H1 (cell line): Measurements from ENCODE around the gene DCLRE1B. TPM values are rescaled to one million over a fixed set of nuclear protein-coding genes. Genes with fewer than 3 reads are reported as not detected.

ENCODE experiments used
- CTCF ChIA-PET: fragments of 300-600 bp; sonication (Branson Sonifier 250); formaldehyde crosslinking; loops from one replicate; lab custom pipeline; 2021; ENCODE audit not compliant: partially characterized antibody; lab: Charles Lee
- POLR2A ChIA-PET: fragments of 300-600 bp; sonication (Branson Sonifier 250); formaldehyde crosslinking; loops from one replicate; lab custom pipeline; 2021; ENCODE audit warnings: inconsistent platforms; ENCODE audit not compliant: partially characterized antibody; lab: Charles Lee
- DNase-seq, 2 experiments: peaks; one replicate each; pipeline versions ENCODE4 v3.0.0 to v3.0.0-alpha.2; 2010 to 2022; ENCODE audit warnings: low spot score in 2 of 2, low read depth in 1 of 2, mixed read lengths in 1 of 2
- FAIRE-seq: peaks from 2 replicates; lab custom pipeline; 2011; peaks lifted over from hg19 to GRCh38; lab: Jason Lieb, UNC
- H2AFZ ChIP-seq: 2 replicates; pipeline ENCODE4 v1.8.1; 2012; ENCODE audit warnings: low read length, inconsistent platforms
- H2AK5ac ChIP-seq: 2 replicates; pipeline ENCODE4 v1.6.1; 2013; ENCODE audit warnings: low read depth, low read length
- H2BK120ac ChIP-seq: replicated peaks from 2 replicates; pipeline ENCODE3; 2013; ENCODE audit warnings: low read depth, low read length, inconsistent platforms
- H2BK12ac ChIP-seq: 2 replicates; pipeline ENCODE4 v1.6.1; 2013; ENCODE audit warnings: low read depth, low read length
- H2BK15ac ChIP-seq: 2 replicates; pipeline ENCODE4 v1.6.1; 2013; ENCODE audit warnings: low read length
- H2BK20ac ChIP-seq: 2 replicates; pipeline ENCODE4 v1.6.1; 2013; ENCODE audit warnings: low read length
- H2BK5ac ChIP-seq: 2 replicates; pipeline ENCODE4 v1.6.1; 2013; ENCODE audit warnings: low read depth, low read length
- H3K14ac ChIP-seq: 2 replicates; pipeline ENCODE4 v1.6.1; 2013; ENCODE audit warnings: inconsistent platforms; ENCODE audit not compliant: insufficient read length
- H3K18ac ChIP-seq: 2 replicates; pipeline ENCODE4 v1.6.1; 2013; ENCODE audit warnings: low read length; ENCODE audit errors: extremely low read depth
- H3K23ac ChIP-seq: 2 replicates; pipeline ENCODE4 v1.6.1; 2013; ENCODE audit warnings: inconsistent platforms; ENCODE audit not compliant: insufficient read length
- H3K23me2 ChIP-seq: 2 replicates; pipeline ENCODE4 v1.6.1; 2013; ENCODE audit warnings: low read depth, low read length
- H3K27ac ChIP-seq: 2 replicates; pipeline ENCODE4 v1.6.1; 2011; ENCODE audit warnings: low read depth, low read length, inconsistent platforms
- H3K27me3 ChIP-seq, 4 experiments: replicated peaks in 1 of 4; 1 replicate in 1 of 4; 2 replicates in 3 of 4; pipeline versions ENCODE4 v1.6.1 to v1.8.1; 2011 to 2013; ENCODE audit warnings: low read length in 3 of 4, mild to moderate bottlenecking in 3 of 4, inconsistent platforms in 2 of 4, mixed read lengths in 2 of 4, moderate library complexity in 1 of 4; ENCODE audit not compliant: control insufficient read depth in 3 of 4, insufficient read depth in 3 of 4; ENCODE audit errors: extremely low read depth in 1 of 4
- H3K36me3 ChIP-seq, 4 experiments: 2 replicates each; pipeline versions ENCODE4 v1.6.1 to v1.8.1; 2011 to 2013; ENCODE audit warnings: mild to moderate bottlenecking in 4 of 4, low read length in 3 of 4, moderate library complexity in 2 of 4, control low read depth in 1 of 4, inconsistent platforms in 1 of 4; ENCODE audit not compliant: insufficient read depth in 4 of 4, control insufficient read depth in 2 of 4
- H3K4ac ChIP-seq: replicated peaks from 2 replicates; pipeline ENCODE3; 2013; ENCODE audit warnings: low read length, low read depth, mixed read lengths, inconsistent platforms; ENCODE audit not compliant: insufficient read length
- H3K4me1 ChIP-seq, 4 experiments: replicated peaks in 1 of 4; 1 replicate in 1 of 4; 2 replicates in 3 of 4; pipeline versions ENCODE4 v1.6.1 to v1.8.1; 2011 to 2013; ENCODE audit warnings: low read length in 3 of 4, inconsistent platforms in 2 of 4, mixed read lengths in 1 of 4; ENCODE audit not compliant: insufficient read depth in 4 of 4, control insufficient read depth in 3 of 4
- H3K4me2 ChIP-seq, 2 experiments: 2 replicates each; pipeline versions ENCODE4 v1.6.1 to v1.8.1; 2011 to 2013; ENCODE audit warnings: low read depth in 2 of 2, low read length in 2 of 2, control low read depth in 1 of 2, inconsistent platforms in 1 of 2, mild to moderate bottlenecking in 1 of 2; ENCODE audit not compliant: insufficient read depth in 1 of 2
- H3K4me3 ChIP-seq, 4 experiments: fragments of 200-600, 300-600 bp in 1 of 4; sonication (generic), shearing (Covaris generic), sonication (Bioruptor Twin) in 1 of 4; 2 replicates each; pipeline versions ENCODE4 v1.5.1 to v1.8.1; 2011 to 2016; ENCODE audit warnings: low read length in 4 of 4, low read depth in 3 of 4, control low read depth in 2 of 4, inconsistent platforms in 2 of 4, mild to moderate bottlenecking in 2 of 4, mixed read lengths in 1 of 4, moderate library complexity in 1 of 4; ENCODE audit not compliant: insufficient read depth in 2 of 4; ENCODE audit errors: extremely low read depth in 1 of 4
- H3K56ac ChIP-seq: replicated peaks from 2 replicates; pipeline ENCODE3; 2013; ENCODE audit warnings: low read depth, mild to moderate bottlenecking, mixed read lengths, low read length, inconsistent platforms; ENCODE audit not compliant: insufficient read length
- H3K79me1 ChIP-seq: 2 replicates; pipeline ENCODE4 v1.6.1; 2013; ENCODE audit warnings: low read depth, low read length, control low read depth
- H3K79me2 ChIP-seq, 2 experiments: 2 replicates each; pipeline versions ENCODE4 v1.6.1 to v1.8.1; 2012 to 2013; ENCODE audit warnings: low read length in 2 of 2, mild to moderate bottlenecking in 2 of 2, inconsistent platforms in 1 of 2; ENCODE audit not compliant: insufficient read depth in 2 of 2, control insufficient read depth in 1 of 2
- H3K9ac ChIP-seq, 4 experiments: replicated peaks in 1 of 4; 1 replicate in 1 of 4; 2 replicates in 3 of 4; pipeline versions ENCODE4 v1.6.1 to v1.8.1; 2011 to 2013; ENCODE audit warnings: low read depth in 3 of 4, low read length in 3 of 4, control low read depth in 2 of 4, mild to moderate bottlenecking in 2 of 4, moderate library complexity in 2 of 4, inconsistent platforms in 1 of 4; ENCODE audit errors: extremely low read depth in 1 of 4
- H3K9me3 ChIP-seq, 2 experiments: 2 replicates each; pipeline versions ENCODE4 v1.6.1 to v1.8.1; 2012 to 2013; ENCODE audit warnings: mild to moderate bottlenecking in 2 of 2, moderate library complexity in 2 of 2, control low read depth in 1 of 2, inconsistent platforms in 1 of 2, low read depth in 1 of 2, low read length in 1 of 2, mixed read lengths in 1 of 2; ENCODE audit not compliant: insufficient read depth in 2 of 2
- H4K20me1 ChIP-seq, 2 experiments: replicated peaks in 1 of 2; 2 replicates each; pipeline versions ENCODE3 to v1.8.1; 2011 to 2013; ENCODE audit warnings: inconsistent platforms in 2 of 2, low read length in 2 of 2, mild to moderate bottlenecking in 1 of 2; ENCODE audit not compliant: insufficient read depth in 2 of 2, control insufficient read depth in 1 of 2
- H4K5ac ChIP-seq: 2 replicates; pipeline ENCODE4 v1.6.1; 2013; ENCODE audit warnings: low read length, low read depth, mixed read lengths, inconsistent platforms; ENCODE audit not compliant: insufficient read length
- H4K8ac ChIP-seq: 2 replicates; pipeline ENCODE4 v1.8.0; 2013; ENCODE audit warnings: mild to moderate bottlenecking, moderate library complexity, low read length, inconsistent platforms; ENCODE audit not compliant: insufficient read depth; ENCODE audit errors: extremely low read depth
- H4K91ac ChIP-seq: replicated peaks from 2 replicates; pipeline ENCODE3; 2013; ENCODE audit warnings: low read length, mixed read lengths, inconsistent platforms; ENCODE audit not compliant: insufficient read length
- CBX5 ChIP-seq: fragments of 300-800, 300-1000 bp; sonication (generic); IDR thresholded peaks from 2 replicates; pipeline ENCODE4 v1.7.1; 2016; ENCODE audit warnings: antibody characterized with exemption, low read length, low read depth
- E2F6 ChIP-seq: IDR thresholded peaks from 2 replicates; pipeline ENCODE4 v1.6.1; 2012; ENCODE audit warnings: inconsistent platforms
- POU5F1 ChIP-seq: IDR thresholded peaks from 2 replicates; pipeline ENCODE4 v1.6.1; 2011; ENCODE audit warnings: low read depth, mild to moderate bottlenecking, low read length, moderate library complexity
- SIRT6 ChIP-seq: IDR thresholded peaks from one replicate; pipeline ENCODE4 v1.7.1; 2012; ENCODE audit warnings: low read length, inconsistent platforms
- SP4 ChIP-seq: IDR thresholded peaks from 2 replicates; pipeline ENCODE4 v1.6.1; 2012; ENCODE audit warnings: low read length, inconsistent platforms
- WGBS, 2 experiments: shearing (Covaris generic) in 1 of 2; methylation state at CpG; one replicate each; pipeline versions ENCODE4 v1.1.6 to v1.1.7; 2013 to 2015; ENCODE audit warnings: low lambda C conversion rate in 2 of 2, mixed read lengths in 2 of 2, inconsistent platforms in 1 of 2, low coverage in 1 of 2, missing lambda C conversion rate in 1 of 2; ENCODE audit not compliant: insufficient replicate concordance in 2 of 2, insufficient coverage in 1 of 2, insufficient read length in 1 of 2; ENCODE audit errors: extremely low coverage in 1 of 2, missing lambda C conversion rate in 1 of 2; 5-methylcytosine and 5-hydroxymethylcytosine counted together
- polyA plus RNA-seq, 7 experiments: library from polyadenylated mRNA; depleted of rRNA in 3 of 7; stranded (reverse) in 5 of 7; unstranded in 2 of 7; fragments of >200 nt in 5 of 7; fragments of 200-250 nt in 2 of 7; gene quantifications; 1 replicate in 5 of 7; 2 replicates in 1 of 7; 4 replicates in 1 of 7; pipeline versions ENCODE4 v1.2.1 to v1.2.3, GENCODE V29; 2011 to 2013; ENCODE audit warnings: missing spikeins in 2 of 7, mixed read lengths in 2 of 7
- total RNA-seq: library from RNA; stranded (reverse); fragmentation: NEBNext Ultra II Directional; extraction: Animal tissue kit (Norgen Biotek cat#: 25700); gene quantifications from 2 replicates; pipeline ENCODE4 v1.2.1, GENCODE V29; 2021

DCLRE1B gene
- total and polyA plus RNA-seq, 2 of the 8 experiments (the other 6 are each of a cell fraction or from before 2014, with no cell fraction given), result 5.5 to 11.0 TPM

DNA sequence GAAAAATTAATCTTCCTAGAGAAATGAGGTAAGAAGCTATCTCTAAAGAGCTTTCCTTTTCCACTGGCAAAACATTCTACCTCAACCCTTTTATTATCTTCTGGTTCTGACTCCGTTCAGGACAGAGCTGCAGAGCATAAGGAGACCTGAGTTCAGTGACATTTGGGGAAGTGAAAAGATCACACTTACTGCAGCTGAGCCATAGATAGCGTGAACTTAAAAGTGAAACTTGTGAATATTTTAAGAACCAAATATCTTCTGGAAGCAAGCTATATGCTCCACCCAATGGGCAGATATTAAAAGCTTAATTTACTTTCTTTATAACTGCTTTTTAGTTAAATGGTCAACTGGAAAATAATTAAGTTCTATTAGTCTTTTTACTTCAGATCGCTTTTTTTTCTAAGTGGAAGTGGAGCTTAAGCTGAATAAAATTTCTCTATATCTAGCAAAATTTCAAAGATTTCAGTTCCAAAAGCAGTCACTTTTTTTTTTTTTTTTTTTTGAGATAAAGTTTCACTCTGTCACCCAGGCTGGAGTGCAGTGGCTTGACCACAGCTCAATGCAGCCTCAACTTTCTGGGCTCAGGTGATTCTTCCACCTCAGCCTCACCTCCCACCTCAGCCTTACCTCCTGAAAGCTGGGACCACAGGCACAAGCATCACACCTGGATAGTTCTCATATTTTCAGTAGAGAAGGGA lies 45.5 kb upstream of the DCLRE1B start:
- WGBS, 2 experiments, result 92% methylated on average over 3 of the region's 3 CpGs; no CpG with 5 or more reads in 1 of the 2 experiments
- H4K91ac ChIP-seq, result no peak overlapping the region
- no peak for TF ChIP-seq SIRT6
- TF ChIP-seq POU5F1, result no peak
- no peak for TF ChIP-seq CBX5
- no peak for TF ChIP-seq E2F6
- no peak for TF ChIP-seq SP4
- no peak overlapping the region for H2BK20ac ChIP-seq
- no peaks in the 10 kb centered on the region for H3K27me3 ChIP-seq
- ChIA-PET POLR2A (no interaction called here), CTCF (interaction anchor here (0.6 to 1.3 kb wide), 3 partner anchors 12 to 551 kb away, joined by 3 to 7 read pairs (median 3); no protein-coding TSS in a partner anchor)
- H3K56ac ChIP-seq, result no peak overlapping the region
- H3K4me2 ChIP-seq, result no peak overlapping the region
- H3K79me1 ChIP-seq, result no peaks in the 10 kb centered on the region
- H3K4me3 ChIP-seq, result no peak overlapping the region
- H4K20me1 ChIP-seq, result no peaks in the 10 kb centered on the region
- DNase-seq (no peak), FAIRE-seq (no peak)
- H3K27ac ChIP-seq, result no peak overlapping the region
- no peak overlapping the region for H2BK12ac ChIP-seq
- H3K9ac ChIP-seq, result no peak overlapping the region
- no peaks in the 10 kb centered on the region for H3K4me1 ChIP-seq
- H3K23ac ChIP-seq, result no peak overlapping the region
- no peak overlapping the region for H4K8ac ChIP-seq
- no peak overlapping the region for H2BK120ac ChIP-seq
- H3K4ac ChIP-seq, result no peak overlapping the region
- H2AFZ ChIP-seq, result no peak overlapping the region
- no peaks in the 10 kb centered on the region for H3K79me2 ChIP-seq
- no peaks in the 10 kb centered on the region for H3K9me3 ChIP-seq
- H2AK5ac ChIP-seq, result no peak overlapping the region
- no peak overlapping the region for H3K14ac ChIP-seq
- H4K5ac ChIP-seq, result no peak overlapping the region
- H3K23me2 ChIP-seq, result no peaks in the 10 kb centered on the region
- no peak overlapping the region for H3K18ac ChIP-seq
- no peak overlapping the region for H2BK5ac ChIP-seq
- no peaks in the 10 kb centered on the region for H3K36me3 ChIP-seq
- no peak overlapping the region for H2BK15ac ChIP-seq
